Activated CD8-positive, alpha-beta memory T cell treated with anti-CD3 and anti-CD28 coated beads, Interleukin-2, amount 50 U/mL, for 24 hours (primary cell): ENCODE measurements around the gene ARAP3.
"Not testable (repeated sequence)": the region's sequence is repeated elsewhere in the genome, so short reads cannot be mapped to it uniquely, and the experiment has no call there.

Source experiments
- DNase-seq: peaks from one replicate; pipeline ENCODE4 v3.0.0-alpha.2; 2020; ENCODE audit errors: extremely low read depth

The ARAP3 gene

GRCh38 chr5:141681695-141682641, at the start of gene ARAP3:
Gene ARAP3, minus strand, starts transcription at chr5:141682230. Its CDS starts 1,744 bp downstream, at chr5:141680486.
- DNase-seq, result no peak

GRCh38 chr5:141729387-141730006, 47.5 kb upstream of the ARAP3 start:
- DNase-seq, result no peak

- no peak for DNase-seq
These were observed 43.9 kb upstream of the ARAP3 start for GRCh38 chr5:141725891-141726290.

GRCh38 chr5:141725174-141725573, 43.1 kb upstream of the ARAP3 start:
- not testable (repeated sequence) for DNase-seq

GRCh38 chr5:141722266-141722665, 40.2 kb upstream of the ARAP3 start:
- no peak for DNase-seq

- no peak for DNase-seq
These were observed 35.0 kb upstream of the ARAP3 start for GRCh38 chr5:141717043-141717442.

GRCh38 chr5:141716468-141716867, 34.4 kb upstream of the ARAP3 start:
- DNase-seq, result no peak

- no peak for DNase-seq
These were observed 34.0 kb upstream of the ARAP3 start for GRCh38 chr5:141716009-141716408.

GRCh38 chr5:141715346-141715905, 33.4 kb upstream of the ARAP3 start:
- DNase-seq, result no peak

- no peak for DNase-seq
These were observed 32.7 kb upstream of the ARAP3 start for GRCh38 chr5:141714542-141715310.

GRCh38 chr5:141713616-141714309, 31.7 kb upstream of the ARAP3 start:
- DNase-seq, result no peak

GRCh38 chr5:141711687-141712086, 29.7 kb upstream of the ARAP3 start:
- no peak for DNase-seq

- DNase-seq, result no peak
These were observed 27.8 kb upstream of the ARAP3 start for GRCh38 chr5:141709699-141710267.

- no peak for DNase-seq
These were observed 26.0 kb upstream of the ARAP3 start for GRCh38 chr5:141708016-141708415.

- DNase-seq, result no peak
These were observed 25.5 kb upstream of the ARAP3 start for GRCh38 chr5:141707510-141707909.

- DNase-seq, result no peak
These were observed 24.1 kb upstream of the ARAP3 start for GRCh38 chr5:141706121-141706520.

GRCh38 chr5:141705469-141705868, 23.4 kb upstream of the ARAP3 start:
- DNase-seq, result no peak

- DNase-seq, result no peak
These were observed 22.8 kb upstream of the ARAP3 start for GRCh38 chr5:141704782-141705297.

GRCh38 chr5:141703133-141703561, 21.1 kb upstream of the ARAP3 start:
- no peak for DNase-seq

- no peak for DNase-seq
These were observed 19.5 kb upstream of the ARAP3 start for GRCh38 chr5:141701360-141702119.
